Glutamatergic neuron (in vitro differentiated cells): ENCODE results near the gene TMEM243. TPM values are rescaled to one million over a fixed set of nuclear protein-coding genes. Genes with fewer than 3 reads are reported as not detected.

Experiments
- DNase-seq: peaks from one replicate; pipeline ENCODE4 v3.0.0; 2022
- H3K27ac Mint-ChIP-seq: one replicate; pipeline ENCODE4 v1.8.0; 2020; ENCODE audit warnings: mild to moderate bottlenecking, mixed read lengths, inconsistent platforms; ENCODE audit not compliant: unreplicated experiment
- H3K27me3 Mint-ChIP-seq: one replicate; pipeline ENCODE4 v1.8.0; 2020; ENCODE audit warnings: mild to moderate bottlenecking, moderate library complexity, mixed read lengths, inconsistent platforms; ENCODE audit not compliant: unreplicated experiment
- H3K36me3 Mint-ChIP-seq: one replicate; pipeline ENCODE4 v1.8.0; 2020; ENCODE audit warnings: mild to moderate bottlenecking, mixed read lengths, inconsistent platforms; ENCODE audit not compliant: unreplicated experiment
- H3K4me1 Mint-ChIP-seq: one replicate; pipeline ENCODE4 v1.8.0; 2020; ENCODE audit warnings: mild to moderate bottlenecking, low read depth, mixed read lengths, inconsistent platforms; ENCODE audit not compliant: unreplicated experiment
- H3K4me3 Mint-ChIP-seq: one replicate; pipeline ENCODE4 v1.8.0; 2020; ENCODE audit warnings: mild to moderate bottlenecking, mixed read lengths, inconsistent platforms; ENCODE audit not compliant: unreplicated experiment
- H3K9me3 Mint-ChIP-seq: one replicate; pipeline ENCODE4 v1.8.0; 2020; ENCODE audit warnings: mild to moderate bottlenecking, moderate library complexity, mixed read lengths, inconsistent platforms; ENCODE audit not compliant: unreplicated experiment
- total RNA-seq: library from RNA; stranded (reverse); fragmentation: NEBNext Ultra II Directional; extraction: Animal tissue kit (Norgen Biotek cat#: 25700); gene quantifications from one replicate; pipeline ENCODE4 v1.2.1, GENCODE V29; 2021; ENCODE audit not compliant: unreplicated experiment
- TF ChIP-seq, protein P1 (sequence below): fragments of 200-600 bp; sonication (generic); IDR thresholded peaks from one replicate; pipeline ENCODE4 v1.5.0; 2021; ENCODE audit not compliant: partially characterized antibody, unreplicated experiment

Gene TMEM243
- total RNA-seq, 1 donor from 2014 or later: 4.3 TPM

GRCh38 chr7:87199241-87199640 is 20.3 kb downstream of the TMEM243 start:
- TF ChIP-seq, protein P1, sequence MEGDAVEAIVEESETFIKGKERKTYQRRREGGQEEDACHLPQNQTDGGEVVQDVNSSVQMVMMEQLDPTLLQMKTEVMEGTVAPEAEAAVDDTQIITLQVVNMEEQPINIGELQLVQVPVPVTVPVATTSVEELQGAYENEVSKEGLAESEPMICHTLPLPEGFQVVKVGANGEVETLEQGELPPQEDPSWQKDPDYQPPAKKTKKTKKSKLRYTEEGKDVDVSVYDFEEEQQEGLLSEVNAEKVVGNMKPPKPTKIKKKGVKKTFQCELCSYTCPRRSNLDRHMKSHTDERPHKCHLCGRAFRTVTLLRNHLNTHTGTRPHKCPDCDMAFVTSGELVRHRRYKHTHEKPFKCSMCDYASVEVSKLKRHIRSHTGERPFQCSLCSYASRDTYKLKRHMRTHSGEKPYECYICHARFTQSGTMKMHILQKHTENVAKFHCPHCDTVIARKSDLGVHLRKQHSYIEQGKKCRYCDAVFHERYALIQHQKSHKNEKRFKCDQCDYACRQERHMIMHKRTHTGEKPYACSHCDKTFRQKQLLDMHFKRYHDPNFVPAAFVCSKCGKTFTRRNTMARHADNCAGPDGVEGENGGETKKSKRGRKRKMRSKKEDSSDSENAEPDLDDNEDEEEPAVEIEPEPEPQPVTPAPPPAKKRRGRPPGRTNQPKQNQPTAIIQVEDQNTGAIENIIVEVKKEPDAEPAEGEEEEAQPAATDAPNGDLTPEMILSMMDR: no peak
- H3K4me1 Mint-ChIP-seq: peaks cover 2% of the 10 kb centered on the region
- no peak overlapping the region for H3K27ac Mint-ChIP-seq
- peaks cover 15% of the 10 kb centered on the region for H3K36me3 Mint-ChIP-seq
- peaks cover 11% of the 10 kb centered on the region for H3K9me3 Mint-ChIP-seq
- H3K27me3 Mint-ChIP-seq: peaks cover 2% of the 10 kb centered on the region
- no peak overlapping the region for H3K4me3 Mint-ChIP-seq
- DNase-seq: no peak

DNA sequence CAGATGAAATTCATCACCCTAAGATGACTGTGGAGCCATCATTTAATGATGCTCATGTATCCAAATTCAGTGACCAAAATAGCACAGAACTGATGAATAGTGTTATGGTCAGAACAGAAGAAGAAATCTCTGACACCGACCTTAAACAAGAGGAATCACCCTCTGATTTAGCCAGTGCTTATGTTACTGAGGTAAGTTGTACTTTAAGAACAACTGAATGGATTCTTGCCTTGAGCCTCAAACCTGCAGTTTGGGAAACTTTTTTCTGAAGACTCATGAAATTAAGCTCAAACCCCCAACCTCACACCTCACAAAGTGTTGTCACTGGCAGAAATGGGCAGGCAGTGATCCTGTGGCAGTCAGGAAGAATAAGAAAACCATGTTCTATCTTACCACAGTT is 25.6 kb downstream of the TMEM243 start:
- TF ChIP-seq, protein P1: no peak
- Mint-ChIP-seq H3K4me3 (no peak overlapping the region), H3K36me3 (no peaks in the 10 kb centered on the region), H3K4me1 (no peaks in the 10 kb centered on the region), H3K9me3 (no peaks in the 10 kb centered on the region), H3K27ac (no peak overlapping the region), H3K27me3 (no peaks in the 10 kb centered on the region)
- DNase-seq: no peak

DNA sequence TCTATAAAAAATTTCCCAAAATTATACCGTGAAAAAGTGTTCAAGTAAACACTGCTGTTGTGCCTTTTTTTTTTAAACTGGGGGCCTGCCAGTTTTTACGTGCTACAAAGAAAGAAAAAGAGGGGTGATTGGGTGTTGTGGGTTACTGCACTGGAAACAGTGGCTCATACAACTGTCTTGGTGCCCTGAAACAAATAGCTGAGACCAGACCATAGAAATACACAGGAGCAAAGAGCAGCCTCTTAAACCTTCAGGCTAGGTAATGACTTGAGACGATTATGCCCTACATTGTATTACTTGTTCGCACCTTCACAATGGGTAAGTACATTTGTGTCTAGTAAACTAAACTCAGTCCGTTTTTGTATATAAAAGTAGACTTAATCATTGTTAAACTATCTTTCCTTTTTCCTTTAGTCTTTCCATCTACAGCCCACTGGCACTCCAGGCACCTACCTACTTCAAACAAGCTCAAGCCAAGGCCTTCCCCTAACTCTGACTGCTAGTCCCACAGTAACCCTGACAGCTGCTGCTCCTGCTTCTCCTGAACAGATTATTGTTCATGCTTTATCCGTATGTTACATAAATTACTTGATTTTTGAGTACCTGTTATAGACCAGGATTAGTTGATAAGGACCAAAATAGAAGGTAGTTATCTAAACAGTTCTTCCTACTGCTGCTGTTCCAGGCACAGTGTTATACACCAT is 26.6 kb downstream of the TMEM243 start:
- no peaks in the 10 kb centered on the region for H3K4me1 Mint-ChIP-seq
- TF ChIP-seq, protein P1: no peak
- H3K4me3 Mint-ChIP-seq: no peak overlapping the region
- H3K27me3 Mint-ChIP-seq: peaks cover 2% of the 10 kb centered on the region
- H3K36me3 Mint-ChIP-seq: no peaks in the 10 kb centered on the region
- H3K9me3 Mint-ChIP-seq: no peaks in the 10 kb centered on the region
- no peak for DNase-seq
- no peak overlapping the region for H3K27ac Mint-ChIP-seq

DNA sequence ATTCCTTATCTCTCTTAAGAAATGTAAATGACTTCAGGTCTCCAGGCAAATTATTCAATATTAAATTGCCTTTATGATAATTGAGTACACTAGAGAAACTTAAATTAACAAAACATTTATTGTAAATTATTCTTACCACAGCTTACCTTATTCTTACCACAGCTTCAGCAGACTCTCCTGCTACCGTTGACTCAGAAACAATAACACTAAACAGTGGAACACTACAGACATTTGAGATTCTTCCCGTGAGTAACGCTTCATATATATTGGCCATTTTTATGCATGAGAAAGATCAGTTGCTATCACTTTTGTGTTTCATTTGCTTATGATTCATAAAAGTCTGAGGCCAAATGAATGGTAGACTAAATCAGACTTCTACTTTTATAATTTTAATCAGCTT is 28.7 kb downstream of the TMEM243 start:
- TF ChIP-seq, protein P1: no peak
- Mint-ChIP-seq H3K36me3 (no peaks in the 10 kb centered on the region), H3K4me1 (no peaks in the 10 kb centered on the region), H3K9me3 (no peaks in the 10 kb centered on the region), H3K27ac (no peak overlapping the region), H3K4me3 (no peak overlapping the region), H3K27me3 (peaks cover 2% of the 10 kb centered on the region)
- DNase-seq: no peak

- no peak overlapping the region for H3K27ac Mint-ChIP-seq
- no peak overlapping the region for H3K4me3 Mint-ChIP-seq
- TF ChIP-seq, protein P1: no peak
- no peaks in the 10 kb centered on the region for H3K9me3 Mint-ChIP-seq
- H3K27me3 Mint-ChIP-seq: peaks cover 2% of the 10 kb centered on the region
- H3K36me3 Mint-ChIP-seq: no peaks in the 10 kb centered on the region
- H3K4me1 Mint-ChIP-seq: no peaks in the 10 kb centered on the region
- no peak for DNase-seq
These were observed 30.6 kb downstream of the TMEM243 start for GRCh38 chr7:87188930-87189329.
